Body of pancreas (tissue), 4 donors: Measurements from ENCODE around the gene GPR137B.

ENCODE experiments used
- CTCF ChIP-seq, 7 experiments: fragments of 450-650 bp in 4 of 7; fragments of 200-600 bp in 3 of 7; sonication (generic) in 3 of 7; IDR thresholded peaks; one replicate each; pipeline ENCODE4 v1.5.1; 2016 to 2019; ENCODE audit warnings: antibody characterized with exemption in 7 of 7
- POLR2A ChIP-seq, 3 donors: fragments of 450-650 bp; IDR thresholded peaks; one replicate each; pipeline ENCODE4 v1.6.1; 2016; ENCODE audit warnings: antibody characterized with exemption in 3 of 3, mild to moderate bottlenecking in 2 of 3

GRCh38 chr1:236155841-236156503 lies 13.6 kb downstream of the GPR137B start:
- no peak for TF ChIP-seq CTCF (IDR thresholded peaks at IDR 0.05)
- TF ChIP-seq POLR2A (IDR thresholded peaks at IDR 0.05) = no peak
